SIG-M5 treated with dmso at 0.1 percent for 504 hours (cell line): ENCODE data around the gene HRH2.
A peak's percentile ranks its signal among the peaks of the same experiment; 100 is the strongest.

ENCODE experiments used
- DNase-seq: peaks from one replicate; lab custom pipeline; 2025; ENCODE audit not compliant: unreplicated experiment; lab: John Stamatoyannopoulos, UW

Gene HRH2

GRCh38 chr5:175675873-175676272, 18.0 kb downstream of the HRH2 start:
- DNase-seq, result no peak

- DNase-seq, result no peak
These were observed 19.7 kb downstream of the HRH2 start for GRCh38 chr5:175677571-175677970.

GRCh38 chr5:175678074-175678473, 20.2 kb downstream of the HRH2 start:
- no peak for DNase-seq

GRCh38 chr5:175679411-175679810, 21.5 kb downstream of the HRH2 start:
- DNase-seq, result no peak

- DNase-seq, result no peak
These were observed 22.1 kb downstream of the HRH2 start for GRCh38 chr5:175680020-175680419.

GRCh38 chr5:175680463-175680862, 22.6 kb downstream of the HRH2 start:
- no peak for DNase-seq

- no peak for DNase-seq
These were observed 23.4 kb downstream of the HRH2 start for GRCh38 chr5:175681045-175681967.

- no peak for DNase-seq
These were observed 24.1 kb downstream of the HRH2 start for GRCh38 chr5:175681968-175682340.

GRCh38 chr5:175682664-175683063, 24.8 kb downstream of the HRH2 start:
- DNase-seq, result no peak

- no peak for DNase-seq
These were observed 25.4 kb downstream of the HRH2 start for GRCh38 chr5:175683231-175683630.

GRCh38 chr5:175683921-175684320, 26.1 kb downstream of the HRH2 start:
- no peak for DNase-seq

- no peak for DNase-seq
These were observed 27.1 kb downstream of the HRH2 start for GRCh38 chr5:175684931-175685330.

- no peak for DNase-seq
These were observed 28.0 kb downstream of the HRH2 start for GRCh38 chr5:175685701-175686350.

GRCh38 chr5:175686396-175686795, 28.5 kb downstream of the HRH2 start:
- no peak for DNase-seq

GRCh38 chr5:175686826-175687225, 29.0 kb downstream of the HRH2 start:
- no peak for DNase-seq

GRCh38 chr5:175687231-175687701, 29.4 kb downstream of the HRH2 start:
- no peak for DNase-seq

- DNase-seq, result no peak
These were observed 30.7 kb downstream of the HRH2 start for GRCh38 chr5:175688352-175689146.

- peak; percentile 99 for DNase-seq
These were observed 31.5 kb downstream of the HRH2 start for GRCh38 chr5:175689147-175689991.

GRCh38 chr5:175690025-175690424, 32.2 kb downstream of the HRH2 start:
- DNase-seq, result no peak

- no peak for DNase-seq
These were observed 32.7 kb downstream of the HRH2 start for GRCh38 chr5:175690586-175690985.

GRCh38 chr5:175691761-175692160, 33.9 kb downstream of the HRH2 start:
- no peak for DNase-seq
